SK-N-SH treated with all-trans-retinoic acid at 6 μM for 48 hours (cell line): ENCODE measurements around the gene AHRR.

ENCODE experiments used
- ATAC-seq: fragments of 200-7000 bp; cut with Tn5 transposase; 3 replicates; pipeline ENCODE4 v1.9.1; 2020; ENCODE audit warnings: mild to moderate bottlenecking, moderate library complexity
- ARNTL ChIP-seq: fragments of 450-650 bp; formaldehyde crosslinking; IDR thresholded peaks from 2 replicates; pipeline ENCODE4 v1.5.0; 2020; ENCODE audit warnings: low read depth, mild to moderate bottlenecking, moderate library complexity, borderline replicate concordance
- BACH2 ChIP-seq: fragments of 250-450 bp; sonication (Bioruptor Pico); IDR thresholded peaks from 2 replicates; pipeline ENCODE4 v1.9.0; 2021; ENCODE audit warnings: mild to moderate bottlenecking, borderline replicate concordance
- CSDC2 ChIP-seq: fragments of 250-450 bp; sonication (Bioruptor Pico); IDR thresholded peaks from 2 replicates; pipeline ENCODE4 v1.5.0; 2020; ENCODE audit warnings: mild to moderate bottlenecking, moderate library complexity
- ESRRG ChIP-seq: fragments of 250-450 bp; sonication (Bioruptor Pico); IDR thresholded peaks from 2 replicates; pipeline ENCODE4 v1.6.1; 2021; ENCODE audit warnings: mild to moderate bottlenecking
- GLIS3 ChIP-seq: fragments of 250-450 bp; sonication (Bioruptor Pico); IDR thresholded peaks from 2 replicates; pipeline ENCODE4 v1.5.0; 2020; ENCODE audit warnings: mild to moderate bottlenecking, moderate library complexity
- ISL1 ChIP-seq: fragments of 250-450 bp; sonication (Bioruptor Pico); IDR thresholded peaks from 2 replicates; pipeline ENCODE4 v2.1.2; 2022; ENCODE audit warnings: mild to moderate bottlenecking, moderate library complexity
- OSR1 ChIP-seq: fragments of 250-450 bp; sonication (Bioruptor Pico); IDR thresholded peaks from 2 replicates; pipeline ENCODE4 v1.8.0; 2022; ENCODE audit warnings: moderate library complexity, mild to moderate bottlenecking, inconsistent platforms
- PPARA ChIP-seq: fragments of 250-450 bp; sonication (Bioruptor Pico); IDR thresholded peaks from 2 replicates; pipeline ENCODE4 v1.5.0; 2020; ENCODE audit warnings: mild to moderate bottlenecking, borderline replicate concordance
- RARB ChIP-seq: fragments of 250-450 bp; sonication (Bioruptor Pico); IDR thresholded peaks from 2 replicates; pipeline ENCODE4 v1.8.0; 2021; ENCODE audit warnings: mild to moderate bottlenecking, moderate library complexity
- SNAI2 ChIP-seq: fragments of 250-450 bp; sonication (Bioruptor Pico); IDR thresholded peaks from 2 replicates; pipeline ENCODE4 v1.5.0; 2020; ENCODE audit warnings: mild to moderate bottlenecking, moderate library complexity
- TCF4 ChIP-seq: fragments of 250-450 bp; sonication (Bioruptor Pico); IDR thresholded peaks from 2 replicates; pipeline ENCODE4 v1.8.0; 2021; ENCODE audit warnings: mild to moderate bottlenecking, moderate library complexity, borderline replicate concordance
- TOX ChIP-seq: fragments of 250-450 bp; sonication (Bioruptor Pico); IDR thresholded peaks from 2 replicates; pipeline ENCODE4 v1.8.0; 2021; ENCODE audit warnings: mild to moderate bottlenecking, moderate library complexity, borderline replicate concordance
- TSHZ2 ChIP-seq: fragments of 250-450 bp; sonication (Bioruptor Pico); IDR thresholded peaks from 2 replicates; pipeline ENCODE4 v1.5.0; 2020; ENCODE audit warnings: mild to moderate bottlenecking, moderate library complexity
- ZC3H10 ChIP-seq: fragments of 250-450 bp; sonication (Bioruptor Pico); IDR thresholded peaks from 2 replicates; pipeline ENCODE4 v1.5.1; 2021; ENCODE audit warnings: mild to moderate bottlenecking, moderate library complexity
- ZFP3 ChIP-seq: fragments of 250-450 bp; sonication (Bioruptor Pico); IDR thresholded peaks from 2 replicates; pipeline ENCODE4 v1.5.0; 2020; ENCODE audit warnings: mild to moderate bottlenecking, moderate library complexity
- ZFP30 ChIP-seq: fragments of 450-650 bp; formaldehyde crosslinking; IDR thresholded peaks from 2 replicates; pipeline ENCODE4 v1.5.0; 2022; ENCODE audit warnings: mild to moderate bottlenecking, moderate library complexity
- ZNF565 ChIP-seq: fragments of 450-650 bp; formaldehyde crosslinking; conservative IDR thresholded peaks from 2 replicates; pipeline ENCODE4 v1.5.0; 2020; ENCODE audit warnings: low read depth, mild to moderate bottlenecking, moderate library complexity
- ZNF70 ChIP-seq: fragments of 450-650 bp; formaldehyde crosslinking; IDR thresholded peaks from 2 replicates; pipeline ENCODE4 v1.5.0; 2020; ENCODE audit warnings: mild to moderate bottlenecking, moderate library complexity
- ZNF8 ChIP-seq: fragments of 450-650 bp; formaldehyde crosslinking; IDR thresholded peaks from 2 replicates; pipeline ENCODE4 v1.5.0; 2020; ENCODE audit warnings: mild to moderate bottlenecking, moderate library complexity
- TF ChIP-seq, protein P1 (sequence below): fragments of 250-450 bp; sonication (Bioruptor Pico); IDR thresholded peaks from 2 replicates; pipeline ENCODE4 v1.8.0; 2021; ENCODE audit warnings: low read depth, mild to moderate bottlenecking, moderate library complexity, borderline replicate concordance
- TF ChIP-seq, protein P2 (sequence below): fragments of 250-450 bp; sonication (Bioruptor Pico); IDR thresholded peaks from 2 replicates; pipeline ENCODE4 v1.8.0; 2020; ENCODE audit warnings: mild to moderate bottlenecking, moderate library complexity, borderline replicate concordance
- TF ChIP-seq, protein P3 (sequence below): fragments of 250-450 bp; sonication (Bioruptor Pico); IDR thresholded peaks from 2 replicates; pipeline ENCODE4 v1.5.1; 2021; ENCODE audit warnings: mild to moderate bottlenecking, moderate library complexity

Gene AHRR

DNA sequence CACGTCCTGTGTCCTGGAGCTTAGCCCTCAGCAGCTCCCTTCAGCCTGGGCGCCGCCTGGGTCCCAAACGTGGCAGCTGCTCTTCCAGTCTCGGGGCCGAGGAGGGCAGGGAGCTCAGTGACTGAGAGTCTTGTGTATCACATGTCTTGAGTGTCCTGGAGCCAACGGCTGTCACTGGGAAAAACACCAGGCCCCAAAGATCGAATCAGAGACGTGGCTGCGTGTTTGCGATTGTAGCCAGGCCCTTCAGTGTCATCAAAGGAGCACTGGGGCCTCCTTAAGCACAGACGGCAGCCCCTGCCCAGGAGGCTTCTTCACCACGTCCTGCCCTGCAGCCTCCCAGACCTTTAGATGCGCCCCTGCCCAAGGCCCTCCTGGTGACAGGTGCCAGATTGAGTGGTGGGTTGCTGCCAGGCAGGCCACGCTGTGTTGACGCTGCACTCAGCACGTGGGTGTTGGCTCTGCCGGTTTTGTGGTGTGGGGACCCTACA, 115.8 kb downstream of the AHRR start:
- TF ChIP-seq, protein P1, sequence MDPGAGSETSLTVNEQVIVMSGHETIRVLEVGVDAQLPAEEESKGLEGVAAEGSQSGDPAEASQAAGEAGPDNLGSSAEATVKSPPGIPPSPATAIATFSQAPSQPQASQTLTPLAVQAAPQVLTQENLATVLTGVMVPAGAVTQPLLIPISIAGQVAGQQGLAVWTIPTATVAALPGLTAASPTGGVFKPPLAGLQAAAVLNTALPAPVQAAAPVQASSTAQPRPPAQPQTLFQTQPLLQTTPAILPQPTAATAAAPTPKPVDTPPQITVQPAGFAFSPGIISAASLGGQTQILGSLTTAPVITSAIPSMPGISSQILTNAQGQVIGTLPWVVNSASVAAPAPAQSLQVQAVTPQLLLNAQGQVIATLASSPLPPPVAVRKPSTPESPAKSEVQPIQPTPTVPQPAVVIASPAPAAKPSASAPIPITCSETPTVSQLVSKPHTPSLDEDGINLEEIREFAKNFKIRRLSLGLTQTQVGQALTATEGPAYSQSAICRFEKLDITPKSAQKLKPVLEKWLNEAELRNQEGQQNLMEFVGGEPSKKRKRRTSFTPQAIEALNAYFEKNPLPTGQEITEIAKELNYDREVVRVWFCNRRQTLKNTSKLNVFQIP (CRISPR knock-in tag): no peak
- TF ChIP-seq ZFP30 (CRISPR knock-in tag) (no peak), ZNF70 (CRISPR knock-in tag) (no peak), RARB (no peak)
- TF ChIP-seq, protein P2, sequence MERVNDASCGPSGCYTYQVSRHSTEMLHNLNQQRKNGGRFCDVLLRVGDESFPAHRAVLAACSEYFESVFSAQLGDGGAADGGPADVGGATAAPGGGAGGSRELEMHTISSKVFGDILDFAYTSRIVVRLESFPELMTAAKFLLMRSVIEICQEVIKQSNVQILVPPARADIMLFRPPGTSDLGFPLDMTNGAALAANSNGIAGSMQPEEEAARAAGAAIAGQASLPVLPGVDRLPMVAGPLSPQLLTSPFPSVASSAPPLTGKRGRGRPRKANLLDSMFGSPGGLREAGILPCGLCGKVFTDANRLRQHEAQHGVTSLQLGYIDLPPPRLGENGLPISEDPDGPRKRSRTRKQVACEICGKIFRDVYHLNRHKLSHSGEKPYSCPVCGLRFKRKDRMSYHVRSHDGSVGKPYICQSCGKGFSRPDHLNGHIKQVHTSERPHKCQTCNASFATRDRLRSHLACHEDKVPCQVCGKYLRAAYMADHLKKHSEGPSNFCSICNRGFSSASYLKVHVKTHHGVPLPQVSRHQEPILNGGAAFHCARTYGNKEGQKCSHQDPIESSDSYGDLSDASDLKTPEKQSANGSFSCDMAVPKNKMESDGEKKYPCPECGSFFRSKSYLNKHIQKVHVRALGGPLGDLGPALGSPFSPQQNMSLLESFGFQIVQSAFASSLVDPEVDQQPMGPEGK (CRISPR knock-in tag): no peak

GRCh38 chr5:438481-438981, 117.0 kb downstream of the AHRR start:
- no peak for ATAC-seq
- TF ChIP-seq ZNF8 (CRISPR knock-in tag) (no peak), ISL1 (CRISPR knock-in tag) (no peak), ZNF565 (CRISPR knock-in tag) (no peak), CSDC2 (CRISPR knock-in tag) (no peak), ZFP30 (CRISPR knock-in tag) (no peak), OSR1 (no peak), ARNTL (CRISPR knock-in tag) (no peak), TSHZ2 (CRISPR knock-in tag) (no peak), PPARA (CRISPR knock-in tag) (no peak), ZFP3 (CRISPR knock-in tag) (no peak), SNAI2 (CRISPR knock-in tag) (no peak), TOX (CRISPR knock-in tag) (no peak), BACH2 (CRISPR knock-in tag) (no peak), GLIS3 (no peak), ESRRG (CRISPR knock-in tag) (no peak), RARB (no peak), ZC3H10 (CRISPR knock-in tag) (no peak)
- TF ChIP-seq, protein P2 (CRISPR knock-in tag): no peak
- TF ChIP-seq, protein P3, sequence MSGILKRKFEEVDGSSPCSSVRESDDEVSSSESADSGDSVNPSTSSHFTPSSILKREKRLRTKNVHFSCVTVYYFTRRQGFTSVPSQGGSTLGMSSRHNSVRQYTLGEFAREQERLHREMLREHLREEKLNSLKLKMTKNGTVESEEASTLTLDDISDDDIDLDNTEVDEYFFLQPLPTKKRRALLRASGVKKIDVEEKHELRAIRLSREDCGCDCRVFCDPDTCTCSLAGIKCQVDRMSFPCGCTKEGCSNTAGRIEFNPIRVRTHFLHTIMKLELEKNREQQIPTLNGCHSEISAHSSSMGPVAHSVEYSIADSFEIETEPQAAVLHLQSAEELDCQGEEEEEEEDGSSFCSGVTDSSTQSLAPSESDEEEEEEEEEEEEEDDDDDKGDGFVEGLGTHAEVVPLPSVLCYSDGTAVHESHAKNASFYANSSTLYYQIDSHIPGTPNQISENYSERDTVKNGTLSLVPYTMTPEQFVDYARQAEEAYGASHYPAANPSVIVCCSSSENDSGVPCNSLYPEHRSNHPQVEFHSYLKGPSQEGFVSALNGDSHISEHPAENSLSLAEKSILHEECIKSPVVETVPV (CRISPR knock-in tag): no peak

More for the DNA sequence above, 115.8 kb downstream of the AHRR start:
- ATAC-seq: no peak

DNA sequence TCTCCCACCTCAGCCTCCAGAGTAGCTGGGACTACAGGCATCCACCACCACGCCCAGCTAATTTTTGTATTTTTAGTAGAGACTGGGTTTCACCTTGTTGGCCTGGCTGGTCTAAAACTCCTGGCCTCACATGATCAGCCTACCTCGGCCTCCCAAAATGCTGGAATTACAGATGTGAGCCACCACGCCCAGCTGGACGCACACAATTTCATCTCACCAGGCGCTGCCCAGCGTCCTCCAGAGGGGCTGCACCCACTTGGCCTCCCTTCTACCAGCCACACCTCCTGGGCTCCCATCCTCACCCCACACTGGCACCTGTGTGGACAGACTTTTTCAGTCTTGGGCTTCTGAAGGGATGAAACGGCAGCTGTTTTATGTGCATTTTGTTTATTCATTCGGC, 117.7 kb downstream of the AHRR start:
- ATAC-seq: no peak
- TF ChIP-seq ESRRG (CRISPR knock-in tag) (no peak), SNAI2 (CRISPR knock-in tag) (no peak), ZNF70 (CRISPR knock-in tag) (no peak), ZNF565 (CRISPR knock-in tag) (no peak), PPARA (CRISPR knock-in tag) (no peak), ZFP30 (CRISPR knock-in tag) (no peak), ARNTL (CRISPR knock-in tag) (no peak), TSHZ2 (CRISPR knock-in tag) (no peak), TCF4 (no peak), TOX (CRISPR knock-in tag) (no peak), BACH2 (CRISPR knock-in tag) (no peak)
- TF ChIP-seq, protein P1 (CRISPR knock-in tag): no peak
